Parathyroid adenoma (tissue), 2 donors: ENCODE measurements around the gene ATP2B2.

ENCODE experiments used
- H2AFZ ChIP-seq: fragments of 300-600 bp; sonication (generic); one replicate; pipeline ENCODE4 v1.7.0; 2017; ENCODE audit warnings: antibody characterized with exemption, mild to moderate bottlenecking
- H3K27ac ChIP-seq: fragments of 300-600 bp; sonication (generic); one replicate; pipeline ENCODE4 v1.7.0; 2017
- H3K27me3 ChIP-seq: fragments of 300-600 bp; sonication (generic); one replicate; pipeline ENCODE4 v1.7.0; 2017; ENCODE audit warnings: low read length; ENCODE audit not compliant: control insufficient read depth, insufficient read depth
- H3K36me3 ChIP-seq: fragments of 300-600 bp; sonication (generic); one replicate; pipeline ENCODE4 v1.7.0; 2017; ENCODE audit warnings: low read length; ENCODE audit not compliant: control insufficient read depth, insufficient read depth
- H3K4me1 ChIP-seq: fragments of 300-600 bp; sonication (generic); one replicate; pipeline ENCODE4 v1.7.0; 2017; ENCODE audit warnings: control low read depth
- H3K4me2 ChIP-seq: fragments of 300-600 bp; sonication (generic); one replicate; pipeline ENCODE4 v1.7.0; 2017; ENCODE audit warnings: low read length
- H3K4me3 ChIP-seq: fragments of 300-600 bp; sonication (generic); one replicate; pipeline ENCODE4 v1.7.0; 2017; ENCODE audit warnings: low read depth, low read length
- H3K79me2 ChIP-seq: fragments of 300-600 bp; sonication (generic); one replicate; pipeline ENCODE4 v1.7.0; 2017; ENCODE audit warnings: control low read depth
- H3K9ac ChIP-seq: fragments of 300-600 bp; sonication (generic); one replicate; pipeline ENCODE4 v1.7.0; 2017; ENCODE audit warnings: mild to moderate bottlenecking
- H3K9me3 ChIP-seq: fragments of 300-600 bp; sonication (generic); one replicate; pipeline ENCODE4 v1.7.0; 2017; ENCODE audit warnings: low read length; ENCODE audit not compliant: control insufficient read depth
- CTCF ChIP-seq: fragments of 300-600 bp; sonication (generic); IDR thresholded peaks from one replicate; pipeline ENCODE4 v1.7.0; 2017; ENCODE audit warnings: antibody characterized with exemption, mild to moderate bottlenecking
- donor health status: primary hyperparathyroidism.

ATP2B2 gene

GRCh38 chr3:10522646-10523303 lies 17.4 kb upstream of the ATP2B2 start:
- Histone ChIP-seq H3K9ac (no peak overlapping the region), H3K4me3 (no peak overlapping the region), H3K4me1 (no peaks in the 10 kb centered on the region), H2AFZ (no peak overlapping the region), H3K9me3 (no peaks in the 10 kb centered on the region), H3K27ac (no peak overlapping the region), H3K27me3 (no peaks in the 10 kb centered on the region), H3K4me2 (no peak overlapping the region), H3K36me3 (no peaks in the 10 kb centered on the region), H3K79me2 (no peaks in the 10 kb centered on the region)
- TF ChIP-seq CTCF = no peak

GRCh38 chr3:10521772-10522441 lies 16.5 kb upstream of the ATP2B2 start:
- Histone ChIP-seq H3K4me1 (peaks cover 4% of the 10 kb centered on the region), H2AFZ (no peak overlapping the region), H3K79me2 (no peaks in the 10 kb centered on the region), H3K9me3 (no peaks in the 10 kb centered on the region), H3K27ac (no peak overlapping the region), H3K36me3 (no peaks in the 10 kb centered on the region), H3K4me2 (no peak overlapping the region), H3K4me3 (no peak overlapping the region), H3K27me3 (no peaks in the 10 kb centered on the region), H3K9ac (no peak overlapping the region)
- no peak for TF ChIP-seq CTCF

DNA sequence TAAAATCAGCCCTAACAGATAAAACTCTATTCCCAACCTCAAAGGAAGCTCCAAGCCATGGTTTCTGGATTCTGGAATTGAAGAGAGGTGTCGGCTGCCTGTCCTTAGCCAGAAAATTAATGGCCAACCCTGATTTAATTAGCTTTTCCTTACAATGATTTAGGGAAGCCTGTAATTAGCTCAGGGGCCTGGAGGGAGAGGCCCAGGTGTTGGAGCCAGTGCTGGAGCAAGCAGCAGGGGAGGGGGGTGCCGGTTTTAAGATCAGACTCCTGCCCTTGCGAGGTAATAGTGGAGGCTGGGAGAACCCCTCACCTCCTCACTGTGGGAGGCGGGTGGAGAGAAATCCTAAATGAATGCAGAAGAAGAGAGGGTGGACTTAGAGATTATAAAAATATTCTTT lies 14.7 kb upstream of the ATP2B2 start:
- TF ChIP-seq CTCF = no peak
- Histone ChIP-seq H3K9ac (no peak overlapping the region), H3K4me3 (no peak overlapping the region)

DNA sequence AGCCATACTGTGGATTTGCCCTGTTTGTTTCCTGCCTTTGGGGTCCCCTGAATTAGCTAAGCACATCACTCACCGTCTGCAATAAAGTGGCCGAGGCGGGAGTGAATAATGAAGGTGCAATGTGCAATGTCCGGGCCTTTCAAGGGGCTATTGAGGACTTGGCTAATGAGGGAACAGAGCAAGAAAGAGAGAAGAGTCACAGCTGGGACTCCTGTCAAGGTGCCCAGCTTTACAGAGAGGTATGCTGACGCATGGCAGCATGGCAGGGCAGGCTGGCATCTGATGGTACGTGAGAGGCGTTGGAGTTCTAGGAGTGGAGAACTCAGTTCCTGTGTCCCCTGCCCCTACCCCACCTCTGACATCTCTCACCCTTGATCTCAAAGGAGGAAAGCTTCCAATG lies 13.8 kb upstream of the ATP2B2 start:
- peaks cover 6% of the 10 kb centered on the region for H3K4me1 ChIP-seq
- TF ChIP-seq CTCF = no peak
- H3K9ac ChIP-seq = no peak overlapping the region

More for the DNA sequence above, 14.7 kb upstream of the ATP2B2 start:
- H2AFZ ChIP-seq = no peak overlapping the region
- H3K27ac ChIP-seq = no peak overlapping the region
- no peak overlapping the region for H3K4me2 ChIP-seq
- H3K79me2 ChIP-seq = no peaks in the 10 kb centered on the region
- no peaks in the 10 kb centered on the region for H3K9me3 ChIP-seq
- no peaks in the 10 kb centered on the region for H3K27me3 ChIP-seq
- peaks cover 6% of the 10 kb centered on the region for H3K4me1 ChIP-seq
- no peaks in the 10 kb centered on the region for H3K36me3 ChIP-seq

More for the DNA sequence above, 13.8 kb upstream of the ATP2B2 start:
- no peaks in the 10 kb centered on the region for H3K9me3 ChIP-seq
- no peaks in the 10 kb centered on the region for H3K79me2 ChIP-seq
- no peaks in the 10 kb centered on the region for H3K27me3 ChIP-seq
- no peak overlapping the region for H3K4me3 ChIP-seq
- H3K36me3 ChIP-seq = no peaks in the 10 kb centered on the region
- H2AFZ ChIP-seq = no peak overlapping the region
- H3K4me2 ChIP-seq = no peak overlapping the region
- no peak overlapping the region for H3K27ac ChIP-seq
